AG04450 (cell line): ENCODE measurements around the gene AUTS2. TPM values are rescaled to one million over a fixed set of nuclear protein-coding genes. Genes with fewer than 3 reads are reported as not detected.

ENCODE experiments used
- CTCF ChIA-PET: fragments of 300-600, 350-600 bp; formaldehyde crosslinking; extraction: SDS; loops from one replicate; lab custom pipeline; 2022; ENCODE audit warnings: antibody characterized with exemption, inconsistent platforms; lab: Charles Lee
- POLR2A ChIA-PET: fragments of 350-600 bp; formaldehyde crosslinking; extraction: SDS; loops from one replicate; lab custom pipeline; 2021; ENCODE audit warnings: antibody characterized with exemption, inconsistent platforms; lab: Yijun Ruan, JAX
- DNase-seq: peaks from one replicate; pipeline ENCODE4 v3.0.0-alpha.2; 2011; ENCODE audit warnings: low read depth, low spot score
- H3K27ac ChIP-seq: one replicate; pipeline ENCODE4 v1.5.1; 2012; ENCODE audit warnings: low read depth, low read length, control low read depth
- H3K27me3 ChIP-seq: one replicate; pipeline ENCODE4 v1.6.0; 2012; ENCODE audit warnings: low read length; ENCODE audit not compliant: control insufficient read depth, insufficient read depth
- H3K4me3 ChIP-seq: 2 replicates; pipeline ENCODE4 v1.5.1; 2011; ENCODE audit warnings: mild to moderate bottlenecking, low read depth, low read length, control low read depth
- H3K9me3 ChIP-seq: 2 replicates; pipeline ENCODE4 v1.5.1; 2012; ENCODE audit warnings: low read length; ENCODE audit not compliant: control insufficient read depth, insufficient read depth
- polyA plus RNA-seq: library from polyadenylated mRNA; depleted of rRNA; stranded (reverse); fragments of >200 nt; gene quantifications from 2 replicates; pipeline ENCODE4 v1.2.3, GENCODE V29; 2011
- TF ChIP-seq, protein P1 (sequence below): IDR thresholded peaks from 2 replicates; pipeline ENCODE4 v1.5.1; 2011; ENCODE audit warnings: low read depth, low read length, control low read depth, inconsistent platforms

AUTS2 gene
- polyA plus RNA-seq, 1 experiment = 1.5 TPM

DNA sequence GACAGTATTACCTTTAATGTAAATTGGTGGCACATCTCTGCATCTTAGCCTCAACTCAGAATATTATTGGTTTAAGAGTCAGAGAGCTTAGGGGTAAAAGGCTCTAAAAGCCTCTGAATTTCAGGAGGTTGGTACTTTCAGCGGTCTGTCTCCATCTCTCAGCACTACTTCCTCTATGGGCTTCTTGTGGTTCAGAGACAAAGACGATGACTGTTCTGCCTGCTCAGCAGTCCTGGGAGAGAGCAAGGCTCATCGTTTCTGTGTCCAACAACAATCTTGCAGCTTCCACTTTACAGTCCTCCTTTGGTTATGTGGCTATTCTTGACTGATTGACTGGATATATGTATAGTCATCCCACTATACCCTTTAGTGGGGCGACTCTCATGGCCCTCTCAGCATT lies 394.7 kb downstream of the AUTS2 start:
- H3K9me3 ChIP-seq = no peaks in the 10 kb centered on the region
- ChIA-PET POLR2A (no interaction called here), CTCF (no interaction called here)
- TF ChIP-seq, protein P1, sequence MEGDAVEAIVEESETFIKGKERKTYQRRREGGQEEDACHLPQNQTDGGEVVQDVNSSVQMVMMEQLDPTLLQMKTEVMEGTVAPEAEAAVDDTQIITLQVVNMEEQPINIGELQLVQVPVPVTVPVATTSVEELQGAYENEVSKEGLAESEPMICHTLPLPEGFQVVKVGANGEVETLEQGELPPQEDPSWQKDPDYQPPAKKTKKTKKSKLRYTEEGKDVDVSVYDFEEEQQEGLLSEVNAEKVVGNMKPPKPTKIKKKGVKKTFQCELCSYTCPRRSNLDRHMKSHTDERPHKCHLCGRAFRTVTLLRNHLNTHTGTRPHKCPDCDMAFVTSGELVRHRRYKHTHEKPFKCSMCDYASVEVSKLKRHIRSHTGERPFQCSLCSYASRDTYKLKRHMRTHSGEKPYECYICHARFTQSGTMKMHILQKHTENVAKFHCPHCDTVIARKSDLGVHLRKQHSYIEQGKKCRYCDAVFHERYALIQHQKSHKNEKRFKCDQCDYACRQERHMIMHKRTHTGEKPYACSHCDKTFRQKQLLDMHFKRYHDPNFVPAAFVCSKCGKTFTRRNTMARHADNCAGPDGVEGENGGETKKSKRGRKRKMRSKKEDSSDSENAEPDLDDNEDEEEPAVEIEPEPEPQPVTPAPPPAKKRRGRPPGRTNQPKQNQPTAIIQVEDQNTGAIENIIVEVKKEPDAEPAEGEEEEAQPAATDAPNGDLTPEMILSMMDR = no peak
- no peaks in the 10 kb centered on the region for H3K27me3 ChIP-seq
- H3K4me3 ChIP-seq = no peak overlapping the region
- no peak for DNase-seq
- H3K27ac ChIP-seq = no peak overlapping the region

DNA sequence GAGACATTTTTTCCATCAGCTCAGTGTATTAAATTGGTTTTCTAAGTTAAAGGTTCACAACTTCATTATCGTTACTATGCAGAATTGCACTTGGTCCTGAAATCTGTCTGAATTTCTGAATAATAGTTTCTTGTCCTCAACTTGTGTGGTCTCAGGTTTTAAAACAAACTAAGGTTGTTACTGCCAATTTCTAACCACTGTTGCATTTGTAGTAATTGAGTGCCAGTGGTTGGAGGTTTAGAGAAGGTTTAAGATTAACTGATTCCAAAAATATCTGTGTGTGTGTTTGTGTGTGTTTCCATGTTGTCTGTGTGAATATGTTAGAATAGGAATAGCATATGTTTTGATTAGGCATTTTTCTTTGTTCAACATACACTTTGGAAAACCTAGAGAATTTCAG lies 395.9 kb downstream of the AUTS2 start:
- Histone ChIP-seq H3K9me3 (no peaks in the 10 kb centered on the region), H3K27ac (no peak overlapping the region), H3K27me3 (no peaks in the 10 kb centered on the region), H3K4me3 (no peak overlapping the region)
- ChIA-PET POLR2A (no interaction called here), CTCF (no interaction called here)
- TF ChIP-seq, protein P1 = no peak
- no peak for DNase-seq

GRCh38 chr7:69994886-69995542 lies 396.7 kb downstream of the AUTS2 start:
- DNase-seq = no peak
- no peaks in the 10 kb centered on the region for H3K9me3 ChIP-seq
- ChIA-PET POLR2A (no interaction called here), CTCF (no interaction called here)
- H3K27me3 ChIP-seq = no peaks in the 10 kb centered on the region
- H3K27ac ChIP-seq = no peak overlapping the region
- H3K4me3 ChIP-seq = no peak overlapping the region
- TF ChIP-seq, protein P1 = no peak

- TF ChIP-seq, protein P1 = no peak
- CTCF ChIA-PET = no interaction called here
Measured at GRCh38 chr7:69996121-69996520, 397.8 kb downstream of the AUTS2 start.

GRCh38 chr7:70000737-70001348 lies 402.6 kb downstream of the AUTS2 start:
- no peak for DNase-seq
- CTCF ChIA-PET = no interaction called here
- no peak overlapping the region for H3K27ac ChIP-seq
- H3K9me3 ChIP-seq = no peaks in the 10 kb centered on the region
- no peaks in the 10 kb centered on the region for H3K27me3 ChIP-seq
- POLR2A ChIA-PET = no interaction called here
- H3K4me3 ChIP-seq = no peak overlapping the region
- TF ChIP-seq, protein P1 = no peak

More at GRCh38 chr7:69996121-69996520, 397.8 kb downstream of the AUTS2 start:
- DNase-seq = no peak
- Histone ChIP-seq H3K4me3 (no peak overlapping the region), H3K27ac (no peak overlapping the region), H3K27me3 (no peaks in the 10 kb centered on the region), H3K9me3 (no peaks in the 10 kb centered on the region)
- POLR2A ChIA-PET = no interaction called here
